Stimulated activated naive CD4-positive, alpha-beta T cell (primary cell): ENCODE data around the gene POU2F1.

Source experiments
- DNase-seq, 6 experiments: peaks; one replicate each; lab custom pipeline; 2025; lab: John Stamatoyannopoulos, UW

The POU2F1 gene

DNA sequence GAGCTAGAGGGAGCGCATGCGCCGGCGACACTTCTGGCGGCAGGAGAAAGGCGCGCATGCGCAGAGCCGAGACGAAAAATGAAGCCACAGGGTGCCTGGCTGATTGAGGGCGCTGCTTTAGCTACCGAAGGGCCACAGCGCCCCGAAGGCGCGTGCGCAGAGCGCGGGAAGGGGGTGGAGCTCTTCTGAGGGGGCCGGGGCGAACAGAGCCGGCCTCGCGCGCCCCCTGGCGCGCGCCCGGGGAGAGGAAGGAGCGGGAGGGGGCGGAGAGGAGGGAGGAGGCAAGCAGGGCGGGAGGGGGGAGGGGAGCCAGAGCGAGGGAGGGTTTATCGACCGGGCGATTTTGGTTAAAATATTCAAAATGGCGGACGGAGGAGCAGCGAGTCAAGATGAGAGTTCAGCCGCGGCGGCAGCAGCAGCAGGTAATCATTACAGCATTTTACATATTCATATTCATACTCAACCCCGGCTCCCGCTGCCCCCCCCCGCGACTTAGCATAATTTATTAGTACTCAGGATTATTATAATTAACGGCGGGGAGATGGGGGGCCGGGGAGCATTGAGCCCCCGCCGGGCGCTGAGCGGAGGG, at the start of gene POU2F1:
TSS of gene POU2F1 (plus strand) at position 350 of the 589 bp plus-strand sequence. CDS start at position 362, 12 bp downstream.
- peak; percentile 96 to 99 (median 98) for DNase-seq

- DNase-seq = no peak
Observed at GRCh38 chr1:167171286-167171929, 49.3 kb upstream of the POU2F1 start.

- no peak for DNase-seq
Observed at GRCh38 chr1:167173516-167174184, 47.0 kb upstream of the POU2F1 start.

GRCh38 chr1:167175901-167176300, 44.8 kb upstream of the POU2F1 start:
- DNase-seq = no peak

DNA sequence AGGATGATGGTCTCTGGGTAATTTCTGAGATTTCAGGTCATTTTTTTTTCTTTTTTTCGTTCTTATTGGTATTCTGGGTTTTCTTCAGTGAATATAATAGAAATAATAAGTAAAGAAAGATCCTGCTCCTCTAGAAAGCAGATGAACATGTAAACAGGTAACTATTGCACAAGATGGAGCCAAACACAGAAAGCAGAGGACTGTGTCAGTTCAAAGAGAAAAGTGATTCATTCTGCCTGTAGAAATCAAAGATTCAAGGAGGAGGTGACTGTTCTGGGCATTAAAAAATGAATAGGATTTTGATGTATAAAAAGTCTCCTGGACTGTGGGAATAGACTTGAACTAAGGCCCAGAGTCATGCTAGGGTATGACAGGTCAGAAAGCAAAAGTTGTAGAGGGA, 41.9 kb upstream of the POU2F1 start:
- no peak for DNase-seq

DNA sequence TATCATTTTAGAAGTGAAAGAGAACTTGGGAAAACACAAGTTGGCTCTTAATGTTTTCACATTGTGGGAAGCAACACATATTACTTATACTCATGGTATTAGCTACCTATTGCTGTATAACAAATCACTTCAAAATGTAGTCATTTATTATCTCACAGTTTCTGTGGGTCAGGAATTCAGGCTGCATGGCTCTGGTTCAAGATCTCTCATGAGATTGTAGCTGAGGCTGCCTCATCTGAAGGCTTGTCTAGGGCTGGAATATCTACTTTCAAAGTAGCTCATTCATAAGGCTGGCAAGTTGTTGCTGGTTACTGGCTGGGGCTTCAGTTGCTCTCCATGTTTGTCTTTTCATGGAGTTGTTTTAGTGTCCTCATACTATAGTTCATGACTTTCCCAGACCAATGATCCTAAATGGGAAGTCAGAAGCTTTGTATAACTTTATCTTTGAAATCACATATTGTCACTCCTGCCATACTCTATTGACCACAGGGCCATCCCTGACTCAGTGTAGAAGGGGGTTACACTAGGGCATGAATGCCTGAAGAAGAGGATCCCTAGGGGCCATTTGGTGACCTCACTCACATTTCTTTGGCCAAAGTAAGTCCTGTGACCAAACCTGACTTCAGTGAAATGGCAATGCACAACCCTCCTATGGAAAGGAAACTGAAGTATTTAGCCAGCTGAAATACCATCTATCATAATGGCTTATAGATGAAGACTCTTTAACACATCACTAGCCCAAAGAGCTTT, 37.9 kb upstream of the POU2F1 start:
- no peak for DNase-seq

DNA sequence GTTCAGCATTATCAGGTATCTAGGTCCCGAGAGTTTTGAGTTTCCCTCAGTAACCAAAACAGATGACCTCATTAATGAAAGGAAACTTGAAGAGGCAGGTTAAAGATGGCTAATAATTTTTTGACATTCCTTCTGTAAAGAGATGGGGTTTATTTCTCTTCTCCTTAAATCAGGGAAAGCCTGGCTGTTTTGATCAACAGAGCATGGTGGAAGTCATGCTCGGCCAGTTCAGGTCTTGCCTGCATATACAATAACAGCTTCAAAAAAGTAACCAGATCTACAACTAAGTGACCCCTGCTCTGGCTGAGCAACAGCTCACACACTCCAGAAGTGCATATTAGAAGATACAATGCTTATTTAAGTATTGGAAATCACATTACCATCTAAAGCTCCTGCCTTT, 36.6 kb upstream of the POU2F1 start:
- no peak for DNase-seq

GRCh38 chr1:167185062-167185461, 35.6 kb upstream of the POU2F1 start:
- DNase-seq = no peak

DNA sequence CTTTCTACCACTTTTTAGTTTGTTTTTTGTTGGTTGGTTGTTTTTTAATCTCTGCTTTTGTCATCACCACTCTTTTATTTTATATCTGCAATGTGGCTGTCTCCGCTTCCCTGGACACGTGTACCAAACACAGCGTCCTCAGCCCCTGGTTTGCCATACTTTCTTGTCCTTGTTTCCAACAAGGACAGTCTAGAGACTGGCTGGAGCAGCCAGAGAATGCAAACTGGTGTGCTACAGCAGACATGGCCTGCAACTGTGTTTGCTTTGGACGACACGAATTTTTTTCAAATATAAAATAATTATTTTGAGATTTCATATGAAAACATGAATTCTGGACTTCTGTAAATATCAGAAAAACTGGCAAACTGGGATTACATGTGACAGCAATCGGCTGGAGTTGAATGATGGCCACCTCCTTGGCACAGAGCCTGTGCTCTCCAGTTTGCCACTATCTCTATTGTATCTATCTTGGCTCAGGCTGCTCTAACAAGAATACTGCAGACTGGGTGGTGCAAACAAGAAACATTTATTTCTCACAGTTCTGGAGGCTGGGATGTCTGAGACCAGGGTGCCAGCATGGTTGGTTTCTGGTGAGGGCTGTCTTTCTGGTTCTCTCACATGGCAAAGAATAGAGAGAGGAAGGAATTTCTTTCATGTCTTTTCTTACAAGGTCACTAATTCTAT, 34.6 kb upstream of the POU2F1 start:
- no peak for DNase-seq

DNA sequence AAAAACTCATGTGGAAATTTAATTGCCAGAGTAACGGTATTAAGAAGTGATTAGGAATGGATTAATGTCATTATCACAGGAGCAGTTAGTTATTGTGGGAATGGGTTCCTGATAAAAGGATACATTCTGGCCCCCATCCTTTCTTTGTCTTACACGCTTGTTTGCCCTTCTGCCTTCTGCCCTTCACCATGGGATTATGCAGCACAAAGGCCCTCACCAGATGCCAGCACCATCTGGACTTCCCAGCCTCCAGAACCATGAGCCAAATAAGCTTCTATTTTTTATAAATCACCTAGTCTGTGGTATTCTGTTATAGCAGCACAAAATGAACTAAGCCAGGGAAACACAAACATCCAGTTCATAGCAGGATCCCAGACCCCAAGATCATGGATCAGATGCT, 33.9 kb upstream of the POU2F1 start:
- DNase-seq = no peak

- DNase-seq = no peak
Observed at GRCh38 chr1:167190747-167191237, 29.9 kb upstream of the POU2F1 start.

- DNase-seq = no peak
Observed at GRCh38 chr1:167191958-167192357, 28.7 kb upstream of the POU2F1 start.

DNA sequence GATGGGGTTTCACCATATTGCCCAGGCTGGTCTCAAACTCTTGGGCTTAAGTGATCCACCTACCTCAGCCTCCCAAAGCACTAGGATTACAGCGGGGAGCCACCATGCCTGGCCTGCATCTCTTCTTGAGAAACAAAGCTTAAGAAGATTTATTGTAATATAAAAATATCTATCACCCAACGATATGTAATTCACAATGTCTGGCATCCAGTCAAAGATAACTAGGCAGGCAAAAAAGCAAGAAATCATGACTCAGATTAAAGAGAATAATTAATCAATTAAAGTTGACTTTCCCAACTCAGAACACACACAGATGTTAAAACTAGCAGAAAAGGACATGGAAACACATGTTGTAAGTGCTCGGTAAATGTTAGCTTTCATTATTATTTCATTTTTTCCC, 26.5 kb upstream of the POU2F1 start:
- no peak for DNase-seq

DNA sequence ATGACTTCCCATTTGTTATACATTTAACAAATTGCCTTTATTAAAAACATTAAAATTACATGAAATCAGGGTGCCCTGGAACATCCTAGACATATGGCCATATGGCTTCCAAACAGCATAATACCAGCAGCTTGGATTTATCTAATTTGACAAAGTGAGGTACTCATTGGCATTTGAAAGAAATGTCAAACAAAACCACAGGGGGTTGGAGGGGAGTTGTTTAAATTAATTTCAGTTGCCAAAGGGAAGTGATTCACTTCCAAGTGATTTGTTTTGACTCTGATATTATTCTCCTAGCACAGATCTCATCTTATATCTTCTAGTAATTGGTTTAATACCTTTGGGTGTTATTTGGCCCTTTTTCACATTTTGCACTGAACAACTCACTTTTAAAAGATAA, 24.5 kb upstream of the POU2F1 start:
- DNase-seq = no peak

GRCh38 chr1:167197236-167197635, 23.4 kb upstream of the POU2F1 start:
- no peak for DNase-seq

DNA sequence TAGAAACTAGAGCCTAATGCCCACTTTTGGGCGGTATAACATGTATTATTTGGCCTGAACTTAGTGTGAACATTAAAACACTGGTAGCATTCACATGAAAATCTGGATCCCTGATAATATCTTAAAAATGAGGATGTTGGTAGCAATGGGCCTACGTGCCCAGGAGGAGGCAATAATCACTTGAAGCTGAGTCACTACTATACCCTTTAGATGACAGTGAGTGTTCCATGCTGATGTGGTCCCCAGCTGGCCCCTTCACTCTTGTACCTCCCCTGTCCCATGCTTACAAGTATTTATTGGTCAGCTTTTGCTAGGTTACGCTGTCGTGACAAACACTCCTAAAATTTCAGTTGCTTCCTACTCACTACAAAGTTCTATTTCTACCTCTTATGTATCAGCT, 23.0 kb upstream of the POU2F1 start:
- DNase-seq = no peak

DNA sequence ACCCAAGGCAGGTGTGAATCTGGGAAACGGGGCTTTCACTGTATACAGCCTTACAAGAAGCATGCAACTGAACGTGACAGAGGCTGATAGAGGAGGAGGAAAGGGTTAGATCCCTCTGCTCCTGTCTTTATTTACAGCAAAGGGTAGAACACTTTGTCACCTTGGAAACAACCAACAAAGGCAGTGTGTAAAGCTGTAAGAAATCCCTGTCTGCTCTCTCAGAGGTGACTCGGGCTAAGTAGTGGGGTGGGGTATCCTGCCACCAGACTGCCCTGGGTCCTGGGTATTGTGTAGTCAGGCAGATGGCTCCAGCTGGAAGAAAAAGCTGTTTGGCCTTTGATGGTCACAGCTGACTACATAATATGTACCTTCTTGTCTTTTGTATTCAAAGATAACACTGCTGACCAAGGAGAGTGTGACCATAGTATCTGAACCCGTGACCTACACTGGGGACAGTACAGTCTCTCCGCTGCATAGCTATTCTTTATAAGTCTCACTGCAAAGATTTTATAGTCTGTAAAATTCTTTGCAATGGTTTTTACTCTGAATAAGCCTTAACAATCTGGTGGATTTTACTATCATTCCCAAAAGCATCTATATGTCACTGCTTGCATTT, 22.1 kb upstream of the POU2F1 start:
- no peak for DNase-seq

GRCh38 chr1:167199656-167200055, 21.0 kb upstream of the POU2F1 start:
- DNase-seq = no peak

GRCh38 chr1:167200272-167200671, 20.4 kb upstream of the POU2F1 start:
- DNase-seq = no peak

- DNase-seq = no peak
Observed at GRCh38 chr1:167200749-167201148, 19.9 kb upstream of the POU2F1 start.

GRCh38 chr1:167202049-167202448, 18.6 kb upstream of the POU2F1 start:
- DNase-seq = no peak
